Measurements from ENCODE around the gene PVALEF. TPM values are rescaled to one million over a fixed set of nuclear protein-coding genes. Genes with fewer than 3 reads are reported as not detected.

The PVALEF gene
- total and polyA plus RNA-seq, 2 of the 13 experiments (the other 11 are each of a cell fraction or from before 2014, with no cell fraction given) = 0.18 TPM

DNA sequence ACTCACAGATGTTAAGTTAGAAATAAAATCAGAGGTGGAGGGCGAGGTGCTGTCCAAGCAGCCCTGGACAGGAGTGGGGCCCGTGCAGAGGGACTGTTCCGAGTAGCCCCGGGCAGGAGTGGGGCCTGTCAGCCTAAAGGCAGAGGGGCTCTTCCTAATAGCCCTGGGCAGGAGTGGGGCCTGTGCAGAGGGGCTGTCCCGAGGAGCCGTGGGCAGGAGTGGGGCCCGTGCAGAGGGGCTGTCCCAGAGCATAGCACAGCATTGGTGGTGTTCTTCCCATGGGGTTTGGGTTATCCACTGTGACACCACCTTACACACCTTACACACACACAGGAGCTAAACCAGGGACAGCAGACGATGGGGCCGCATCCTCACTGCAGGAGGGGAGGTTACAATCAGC is 47.1 kb downstream of the PVALEF start:
- intact Hi-C loops (cut with micrococcal nuclease; ENCODE audit: unreplicated experiment) (no loop called here), in situ Hi-C loops (cut with HindIII; ENCODE audit: extremely low pct_ligation_motif_present, low pct_unique_long_range_greater_than_20kb) (no loop called here)
- H3K9ac ChIP-seq (ENCODE audit: insufficient read depth, low read depth, low read length) = no peak overlapping the region
- no peaks in the 10 kb centered on the region for H3K27me3 ChIP-seq (ENCODE audit: control insufficient read depth in 1 of 2, insufficient read depth in 2 of 2, low read length in 2 of 2)
- H3K9me3 ChIP-seq (ENCODE audit: low read length) = no peaks in the 10 kb centered on the region
- no peak overlapping the region for H3K27ac ChIP-seq (ENCODE audit: extremely low read length, insufficient read depth, low read length)
- H2AFZ ChIP-seq (ENCODE audit: low read length) = no peak overlapping the region
- 92% methylated on average over 9 of the region's 9 CpGs for WGBS (ENCODE audit: low lambda C conversion rate)
- TF ChIP-seq IKZF4 (CRISPR knock-in tag; IDR thresholded peaks at IDR 0.05; ENCODE audit: borderline replicate concordance, low read depth, not compliant biosample characterization) (no peak), ZBTB42 (CRISPR knock-in tag; IDR thresholded peaks at IDR 0.05) (no peak), NFATC3 (CRISPR knock-in tag; IDR thresholded peaks at IDR 0.05) (no peak)
- TF ChIP-seq, protein P1, sequence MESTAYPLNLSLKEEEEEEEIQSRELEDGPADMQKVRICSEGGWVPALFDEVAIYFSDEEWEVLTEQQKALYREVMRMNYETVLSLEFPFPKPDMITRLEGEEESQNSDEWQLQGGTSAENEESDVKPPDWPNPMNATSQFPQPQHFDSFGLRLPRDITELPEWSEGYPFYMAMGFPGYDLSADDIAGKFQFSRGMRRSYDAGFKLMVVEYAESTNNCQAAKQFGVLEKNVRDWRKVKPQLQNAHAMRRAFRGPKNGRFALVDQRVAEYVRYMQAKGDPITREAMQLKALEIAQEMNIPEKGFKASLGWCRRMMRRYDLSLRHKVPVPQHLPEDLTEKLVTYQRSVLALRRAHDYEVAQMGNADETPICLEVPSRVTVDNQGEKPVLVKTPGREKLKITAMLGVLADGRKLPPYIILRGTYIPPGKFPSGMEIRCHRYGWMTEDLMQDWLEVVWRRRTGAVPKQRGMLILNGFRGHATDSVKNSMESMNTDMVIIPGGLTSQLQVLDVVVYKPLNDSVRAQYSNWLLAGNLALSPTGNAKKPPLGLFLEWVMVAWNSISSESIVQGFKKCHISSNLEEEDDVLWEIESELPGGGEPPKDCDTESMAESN (CRISPR knock-in tag; conservative IDR thresholded peaks at IDR 0.05) = no peak
- TF ChIP-seq, protein P2, sequence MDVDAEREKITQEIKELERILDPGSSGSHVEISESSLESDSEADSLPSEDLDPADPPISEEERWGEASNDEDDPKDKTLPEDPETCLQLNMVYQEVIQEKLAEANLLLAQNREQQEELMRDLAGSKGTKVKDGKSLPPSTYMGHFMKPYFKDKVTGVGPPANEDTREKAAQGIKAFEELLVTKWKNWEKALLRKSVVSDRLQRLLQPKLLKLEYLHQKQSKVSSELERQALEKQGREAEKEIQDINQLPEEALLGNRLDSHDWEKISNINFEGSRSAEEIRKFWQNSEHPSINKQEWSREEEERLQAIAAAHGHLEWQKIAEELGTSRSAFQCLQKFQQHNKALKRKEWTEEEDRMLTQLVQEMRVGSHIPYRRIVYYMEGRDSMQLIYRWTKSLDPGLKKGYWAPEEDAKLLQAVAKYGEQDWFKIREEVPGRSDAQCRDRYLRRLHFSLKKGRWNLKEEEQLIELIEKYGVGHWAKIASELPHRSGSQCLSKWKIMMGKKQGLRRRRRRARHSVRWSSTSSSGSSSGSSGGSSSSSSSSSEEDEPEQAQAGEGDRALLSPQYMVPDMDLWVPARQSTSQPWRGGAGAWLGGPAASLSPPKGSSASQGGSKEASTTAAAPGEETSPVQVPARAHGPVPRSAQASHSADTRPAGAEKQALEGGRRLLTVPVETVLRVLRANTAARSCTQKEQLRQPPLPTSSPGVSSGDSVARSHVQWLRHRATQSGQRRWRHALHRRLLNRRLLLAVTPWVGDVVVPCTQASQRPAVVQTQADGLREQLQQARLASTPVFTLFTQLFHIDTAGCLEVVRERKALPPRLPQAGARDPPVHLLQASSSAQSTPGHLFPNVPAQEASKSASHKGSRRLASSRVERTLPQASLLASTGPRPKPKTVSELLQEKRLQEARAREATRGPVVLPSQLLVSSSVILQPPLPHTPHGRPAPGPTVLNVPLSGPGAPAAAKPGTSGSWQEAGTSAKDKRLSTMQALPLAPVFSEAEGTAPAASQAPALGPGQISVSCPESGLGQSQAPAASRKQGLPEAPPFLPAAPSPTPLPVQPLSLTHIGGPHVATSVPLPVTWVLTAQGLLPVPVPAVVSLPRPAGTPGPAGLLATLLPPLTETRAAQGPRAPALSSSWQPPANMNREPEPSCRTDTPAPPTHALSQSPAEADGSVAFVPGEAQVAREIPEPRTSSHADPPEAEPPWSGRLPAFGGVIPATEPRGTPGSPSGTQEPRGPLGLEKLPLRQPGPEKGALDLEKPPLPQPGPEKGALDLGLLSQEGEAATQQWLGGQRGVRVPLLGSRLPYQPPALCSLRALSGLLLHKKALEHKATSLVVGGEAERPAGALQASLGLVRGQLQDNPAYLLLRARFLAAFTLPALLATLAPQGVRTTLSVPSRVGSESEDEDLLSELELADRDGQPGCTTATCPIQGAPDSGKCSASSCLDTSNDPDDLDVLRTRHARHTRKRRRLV (CRISPR knock-in tag; IDR thresholded peaks at IDR 0.05) = no peak
- peaks cover 9 to 25% of the 10 kb centered on the region in 2 experiments for H3K36me3 ChIP-seq (replicated peaks in 1 of 2; ENCODE audit: control insufficient read depth in 1 of 2, insufficient read depth in 2 of 2, low read length in 2 of 2)
- H3K4me2 ChIP-seq (ENCODE audit: low read depth, low read length) = no peak overlapping the region
- H3K4me3 ChIP-seq (replicated peaks in 1 of 3; ENCODE audit: insufficient read depth in 1 of 3, low read depth in 2 of 3, low read length in 3 of 3) = no peak overlapping the region
- CTCF ChIA-PET (ENCODE audit: low intra/inter-chr PET ratio, low total read pairs) = no interaction called here
- DNase-seq (ENCODE audit: low spot score) (no peak), ATAC-seq (no peak), FAIRE-seq (no peak)
- BruUV-seq (replicated peaks) = no TSS peak
- H3K79me2 ChIP-seq (ENCODE audit: insufficient read depth, low read length) = no peaks in the 10 kb centered on the region
- H4K20me1 ChIP-seq (ENCODE audit: insufficient read depth, low read length) = no peaks in the 10 kb centered on the region
- POLR2A ChIA-PET = no interaction called here
- no peaks in the 10 kb centered on the region for H3K4me1 ChIP-seq (ENCODE audit: insufficient read depth, low read length)
